Measurements from ENCODE around the gene GRM3. TPM values are rescaled to one million over a fixed set of nuclear protein-coding genes. Genes with fewer than 3 reads are reported as not detected.

Gene GRM3
- total RNA-seq, 4 donors from 2014 or later = not detected

DNA sequence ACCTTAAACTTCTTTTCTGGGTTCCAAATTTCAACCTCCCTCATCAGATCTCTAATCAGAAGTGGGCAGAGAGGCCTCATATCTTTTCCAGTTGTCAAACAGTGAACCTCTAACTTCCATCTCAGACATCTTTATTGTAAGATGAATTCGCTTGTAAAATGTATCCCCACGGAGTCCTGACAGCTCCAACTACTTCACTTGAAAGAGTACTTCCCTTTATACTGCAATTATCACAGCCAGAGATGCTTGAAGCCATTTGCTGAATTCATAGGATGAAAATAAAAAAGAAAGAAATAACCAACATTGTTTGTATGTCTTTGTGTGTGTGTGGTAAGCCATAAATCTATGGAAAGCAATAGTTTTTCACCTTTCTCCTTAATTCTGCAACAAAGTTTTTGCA lies 175.2 kb downstream of the GRM3 start:
- Histone ChIP-seq H3K27ac (no peak overlapping the region), H3K4me3 (no peak overlapping the region), H3K36me3 (no peaks in the 10 kb centered on the region), H3K4me1 (no peaks in the 10 kb centered on the region), H3K27me3 (no peaks in the 10 kb centered on the region), H3K9me3 (no peaks in the 10 kb centered on the region)
- WGBS, 2 donors = 76 to 78% methylated on average over 2 of the region's 2 CpGs
- DNase-seq = no peak
- intact Hi-C loops (cut with DNase I) = no loop called here
- TF ChIP-seq POLR2A (IDR thresholded peaks at IDR 0.05) (no peak), CTCF (IDR thresholded peaks at IDR 0.05) (no peak)

DNA sequence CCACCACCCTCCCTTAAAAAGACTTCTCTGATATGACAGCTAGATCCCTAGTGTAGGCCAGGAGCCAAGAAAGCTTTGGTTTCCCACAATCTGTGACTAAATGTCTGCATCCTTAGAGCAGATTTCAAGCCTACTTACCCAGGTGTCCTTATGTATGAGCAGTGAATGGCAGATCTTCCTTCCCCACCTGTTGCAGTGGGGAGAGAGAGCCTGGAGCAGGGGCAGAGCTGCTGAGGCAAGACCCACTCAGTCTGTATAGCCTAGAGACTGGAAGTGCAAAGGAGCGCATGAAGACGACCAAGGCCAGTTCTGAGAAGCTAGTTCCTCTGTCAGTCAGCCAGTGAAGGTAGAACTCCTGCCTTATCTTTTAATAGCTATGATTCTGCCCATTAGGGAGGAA lies 180.1 kb downstream of the GRM3 start:
- no peaks in the 10 kb centered on the region for H3K36me3 ChIP-seq
- DNase-seq = no peak
- intact Hi-C loops (cut with DNase I) = no loop called here
- H3K4me3 ChIP-seq = no peak overlapping the region
- TF ChIP-seq POLR2A (IDR thresholded peaks at IDR 0.05) (no peak), CTCF (IDR thresholded peaks at IDR 0.05) (no peak)
- H3K9me3 ChIP-seq = no peaks in the 10 kb centered on the region
- H3K27ac ChIP-seq = no peak overlapping the region
- 61 to 64% methylated on average over 2 of the region's 2 CpGs for WGBS, 2 donors
- H3K4me1 ChIP-seq = no peaks in the 10 kb centered on the region
- no peaks in the 10 kb centered on the region for H3K27me3 ChIP-seq

GRCh38 chr7:86825264-86825663 lies 181.6 kb downstream of the GRM3 start:
- TF ChIP-seq POLR2A (IDR thresholded peaks at IDR 0.05) (no peak), CTCF (IDR thresholded peaks at IDR 0.05) (no peak)
- no peak for DNase-seq
- intact Hi-C loops (cut with DNase I) = no loop called here

DNA sequence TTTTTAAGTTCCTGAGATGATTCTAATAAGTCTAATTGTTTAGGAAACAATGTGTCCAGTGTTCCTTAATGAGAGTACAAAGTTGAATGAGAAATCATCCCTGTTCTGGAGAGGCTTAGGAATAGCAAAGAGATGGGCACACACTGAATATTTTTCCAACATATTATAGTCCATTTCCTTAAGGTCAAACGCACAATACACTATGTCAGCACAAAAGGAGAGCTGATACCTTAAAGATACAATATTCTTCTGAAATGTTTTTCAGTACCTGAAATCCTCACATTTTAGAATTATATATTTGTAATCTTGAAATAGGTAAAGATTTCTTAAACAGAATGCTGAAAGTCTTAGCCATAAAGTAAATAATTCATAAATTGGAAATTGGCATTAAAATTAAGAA lies 183.2 kb downstream of the GRM3 start:
- H3K4me3 ChIP-seq = no peak overlapping the region
- 62 to 86% methylated on average over 1 of the region's 1 CpG for WGBS, 2 donors
- no peak for DNase-seq
- no peaks in the 10 kb centered on the region for H3K27me3 ChIP-seq
- H3K27ac ChIP-seq = no peak overlapping the region
- TF ChIP-seq CTCF (IDR thresholded peaks at IDR 0.05) (no peak), POLR2A (IDR thresholded peaks at IDR 0.05) (no peak)
- H3K36me3 ChIP-seq = no peaks in the 10 kb centered on the region
- H3K9me3 ChIP-seq = no peaks in the 10 kb centered on the region
- intact Hi-C loops (cut with DNase I) = no loop called here
- H3K4me1 ChIP-seq = no peaks in the 10 kb centered on the region

More at GRCh38 chr7:86825264-86825663, 181.6 kb downstream of the GRM3 start:
- no peaks in the 10 kb centered on the region for H3K36me3 ChIP-seq
- 35 to 53% methylated on average over 4 of the region's 4 CpGs for WGBS, 2 donors
- no peaks in the 10 kb centered on the region for H3K27me3 ChIP-seq
- no peaks in the 10 kb centered on the region for H3K4me1 ChIP-seq
- H3K4me3 ChIP-seq = no peak overlapping the region
- no peak overlapping the region for H3K27ac ChIP-seq
- H3K9me3 ChIP-seq = no peaks in the 10 kb centered on the region

- WGBS, 2 donors = 86 to 91% methylated on average over 3 of the region's 3 CpGs
- intact Hi-C loops (cut with DNase I) = no loop called here
- H3K4me1 ChIP-seq = no peaks in the 10 kb centered on the region
- H3K27ac ChIP-seq = no peak overlapping the region
- DNase-seq = no peak
- H3K27me3 ChIP-seq = no peaks in the 10 kb centered on the region
- no peak overlapping the region for H3K4me3 ChIP-seq
- no peaks in the 10 kb centered on the region for H3K9me3 ChIP-seq
- no peaks in the 10 kb centered on the region for H3K36me3 ChIP-seq
- TF ChIP-seq CTCF (IDR thresholded peaks at IDR 0.05) (no peak), POLR2A (IDR thresholded peaks at IDR 0.05) (no peak)
Observed at GRCh38 chr7:86833360-86833759, 189.7 kb downstream of the GRM3 start.
